Measurements from ENCODE around the gene GRM1.

Gene GRM1

DNA sequence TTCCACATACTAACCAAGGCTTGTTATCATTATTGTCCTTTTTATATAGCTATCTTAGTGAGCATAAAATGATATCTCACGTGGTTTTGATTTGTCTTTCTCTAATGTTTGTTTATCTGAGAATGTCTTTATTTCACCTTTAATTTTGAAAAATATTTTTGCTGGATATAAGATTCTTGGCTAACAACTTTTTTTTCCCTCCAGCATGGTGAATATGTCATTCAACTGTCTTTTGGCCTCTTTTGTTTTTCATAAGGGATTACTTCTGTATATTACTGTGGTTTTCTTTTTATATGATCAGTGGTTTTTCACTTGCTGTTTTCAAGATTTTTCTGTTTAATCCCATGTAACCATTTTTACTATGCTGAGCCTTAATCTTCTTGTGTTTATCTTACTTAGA lies 141.0 kb downstream of the GRM1 start:
- H3K27ac ChIP-seq: no peak overlapping the region
- TF ChIP-seq CTCF (IDR thresholded peaks at IDR 0.05; ENCODE audit: low read depth, low read length): no peak
- H3K9me3 ChIP-seq (ENCODE audit: severe bottlenecking): no peaks in the 10 kb centered on the region
- H3K36me3 ChIP-seq: no peaks in the 10 kb centered on the region
- H3K27me3 ChIP-seq (ENCODE audit: insufficient read depth, low read depth, severe bottlenecking): no peaks in the 10 kb centered on the region
- no peak overlapping the region for H3K4me3 ChIP-seq (ENCODE audit: low read depth, low read length)
- no peak for DNase-seq

- TF ChIP-seq CTCF (IDR thresholded peaks at IDR 0.05; ENCODE audit: low read depth, low read length): no peak
- Histone ChIP-seq H3K27ac (no peak overlapping the region), H3K9me3 (ENCODE audit: severe bottlenecking) (no peaks in the 10 kb centered on the region), H3K4me3 (ENCODE audit: low read depth, low read length) (no peak overlapping the region), H3K27me3 (ENCODE audit: insufficient read depth, low read depth, severe bottlenecking) (peaks cover 2% of the 10 kb centered on the region), H3K36me3 (no peaks in the 10 kb centered on the region)
- no peak for DNase-seq
Observed at GRCh38 chr6:146177785-146178184, 148.9 kb downstream of the GRM1 start.

DNA sequence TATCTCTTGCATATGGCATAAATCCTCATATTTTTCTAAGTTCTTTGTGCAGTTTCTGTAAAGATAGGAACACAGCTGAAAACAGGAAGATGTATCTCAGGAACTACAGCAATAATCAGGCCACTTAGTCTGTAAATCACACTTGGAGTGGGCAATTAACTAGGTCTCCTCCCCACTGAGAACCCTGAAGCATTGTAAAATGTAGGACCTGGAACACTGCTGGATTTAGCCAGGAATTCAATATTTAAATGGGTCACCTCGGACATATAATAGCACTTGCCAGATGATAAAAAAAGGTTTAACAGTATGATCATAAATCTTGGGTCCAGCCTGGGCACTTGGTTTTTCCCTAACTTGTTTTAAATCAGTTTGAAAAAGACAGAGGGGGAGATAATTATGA lies 155.0 kb downstream of the GRM1 start:
- TF ChIP-seq CTCF (IDR thresholded peaks at IDR 0.05; ENCODE audit: low read depth, low read length): no peak
- Histone ChIP-seq H3K27ac (no peak overlapping the region), H3K27me3 (ENCODE audit: insufficient read depth, low read depth, severe bottlenecking) (peaks cover 19% of the 10 kb centered on the region), H3K9me3 (ENCODE audit: severe bottlenecking) (no peaks in the 10 kb centered on the region), H3K4me3 (ENCODE audit: low read depth, low read length) (no peak overlapping the region), H3K36me3 (no peaks in the 10 kb centered on the region)
- DNase-seq: no peak

DNA sequence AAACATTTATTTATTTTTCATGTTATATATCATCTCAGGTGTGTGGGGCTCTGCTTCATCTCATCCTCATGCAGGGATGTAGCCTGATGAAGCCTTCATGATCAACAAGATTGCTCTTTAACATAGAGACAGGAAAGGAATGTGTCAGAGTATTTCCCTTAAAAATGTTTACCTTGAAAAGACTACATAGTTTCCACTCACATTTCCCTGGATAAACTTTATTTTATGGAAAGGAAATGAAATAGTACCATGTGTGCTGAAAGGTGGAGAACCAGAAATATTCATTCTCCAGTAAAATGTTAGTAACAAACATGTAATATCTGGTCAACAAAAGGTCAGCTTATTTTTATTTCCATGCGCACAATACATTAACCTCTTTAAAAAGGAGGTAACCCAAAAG lies 155.8 kb downstream of the GRM1 start:
- TF ChIP-seq CTCF (IDR thresholded peaks at IDR 0.05; ENCODE audit: low read depth, low read length): no peak
- no peaks in the 10 kb centered on the region for H3K36me3 ChIP-seq
- no peak overlapping the region for H3K27ac ChIP-seq
- peaks cover 19% of the 10 kb centered on the region for H3K27me3 ChIP-seq (ENCODE audit: insufficient read depth, low read depth, severe bottlenecking)
- H3K9me3 ChIP-seq (ENCODE audit: severe bottlenecking): no peaks in the 10 kb centered on the region
- H3K4me3 ChIP-seq (ENCODE audit: low read depth, low read length): no peak overlapping the region
- no peak for DNase-seq

DNA sequence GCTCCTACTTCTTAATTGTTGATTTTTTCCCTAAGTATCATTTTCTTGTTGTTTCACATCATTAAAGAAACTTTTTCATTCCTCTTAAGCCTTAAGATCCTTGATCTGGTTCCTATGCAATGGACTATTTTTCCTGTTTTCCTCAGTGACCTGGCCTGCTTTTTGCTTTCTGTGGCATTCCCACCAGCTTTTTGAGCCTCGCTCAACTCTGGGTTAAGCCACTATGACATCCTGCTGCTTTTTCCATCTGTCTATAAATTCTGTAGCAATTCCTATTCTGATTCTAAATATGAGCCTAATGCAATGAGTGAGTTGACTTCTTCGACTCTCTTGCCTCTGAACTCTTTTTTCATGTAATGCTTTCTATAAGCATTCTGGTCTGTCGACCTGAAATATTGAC lies 160.3 kb downstream of the GRM1 start:
- Histone ChIP-seq H3K27me3 (ENCODE audit: insufficient read depth, low read depth, severe bottlenecking) (peaks cover 12% of the 10 kb centered on the region), H3K9me3 (ENCODE audit: severe bottlenecking) (no peaks in the 10 kb centered on the region), H3K4me3 (ENCODE audit: low read depth, low read length) (no peak overlapping the region), H3K27ac (no peak overlapping the region), H3K36me3 (no peaks in the 10 kb centered on the region)
- no peak for TF ChIP-seq CTCF (IDR thresholded peaks at IDR 0.05; ENCODE audit: low read depth, low read length)
- DNase-seq: no peak

DNA sequence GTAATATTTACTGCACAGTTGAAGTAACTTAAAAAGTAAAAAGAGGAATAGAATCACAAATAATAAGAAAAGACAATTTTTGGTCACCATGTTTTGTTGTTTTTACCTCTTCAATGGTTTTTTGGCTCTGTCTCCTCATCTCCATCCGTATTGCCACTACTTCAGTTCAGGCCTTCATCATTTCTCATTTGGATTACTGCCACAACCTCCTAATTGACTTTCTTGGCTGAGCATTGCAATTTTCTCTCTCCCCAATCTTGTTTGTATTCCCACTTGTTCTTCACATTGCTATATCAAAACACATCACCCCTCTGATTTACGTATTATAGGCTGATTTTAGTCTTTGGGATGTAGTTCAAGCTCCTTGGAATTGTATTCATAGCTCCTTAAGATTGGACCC lies 161.7 kb downstream of the GRM1 start:
- peaks cover 11% of the 10 kb centered on the region for H3K27me3 ChIP-seq (ENCODE audit: insufficient read depth, low read depth, severe bottlenecking)
- no peak for DNase-seq
- TF ChIP-seq CTCF (IDR thresholded peaks at IDR 0.05; ENCODE audit: low read depth, low read length): no peak
- H3K9me3 ChIP-seq (ENCODE audit: severe bottlenecking): no peaks in the 10 kb centered on the region
- H3K36me3 ChIP-seq: no peaks in the 10 kb centered on the region
- H3K27ac ChIP-seq: no peak overlapping the region
- no peak overlapping the region for H3K4me3 ChIP-seq (ENCODE audit: low read depth, low read length)
